Mesenchymal stem cell (in vitro differentiated cells and primary cell): ENCODE data around the gene HSD17B14.

Source experiments
- DNase-seq: peaks from one replicate; pipeline ENCODE4 v3.0.0-alpha.2; 2013
- H2AFZ ChIP-seq: one replicate; pipeline ENCODE4 v1.6.1; 2013; ENCODE audit warnings: low read depth, mild to moderate bottlenecking, control low read depth, inconsistent platforms, low read length, moderate library complexity
- H2AK5ac ChIP-seq: 2 replicates; pipeline ENCODE4 v1.6.1; 2013; ENCODE audit warnings: low read length, moderate library complexity, mild to moderate bottlenecking, inconsistent platforms; ENCODE audit not compliant: severe bottlenecking
- H2BK120ac ChIP-seq: one replicate; pipeline ENCODE4 v1.6.1; 2013; ENCODE audit warnings: low read depth, mild to moderate bottlenecking, inconsistent platforms, low read length, moderate library complexity
- H2BK12ac ChIP-seq, 2 experiments: one replicate each; pipeline ENCODE4 v1.6.1; 2013; ENCODE audit warnings: inconsistent platforms in 2 of 2, low read length in 2 of 2, mild to moderate bottlenecking in 2 of 2, moderate library complexity in 2 of 2, control low read depth in 1 of 2
- H2BK15ac ChIP-seq: one replicate; pipeline ENCODE4 v1.6.1; 2013; ENCODE audit warnings: mild to moderate bottlenecking, low read depth, inconsistent platforms; ENCODE audit not compliant: poor library complexity, severe bottlenecking
- H2BK5ac ChIP-seq: 2 replicates; pipeline ENCODE4 v1.6.1; 2013; ENCODE audit warnings: low read depth, mild to moderate bottlenecking, low read length, control low read depth, inconsistent platforms; ENCODE audit not compliant: poor library complexity, severe bottlenecking
- H3K14ac ChIP-seq, 2 experiments: one replicate each; pipeline ENCODE4 v1.6.1; 2013; ENCODE audit warnings: inconsistent platforms in 2 of 2, low read length in 2 of 2, control low read depth in 1 of 2, mild to moderate bottlenecking in 1 of 2, moderate library complexity in 1 of 2
- H3K18ac ChIP-seq, 2 experiments: one replicate each; pipeline ENCODE4 v1.6.1; 2013; ENCODE audit warnings: inconsistent platforms in 2 of 2, low read length in 2 of 2, control low read depth in 1 of 2, low read depth in 1 of 2, mild to moderate bottlenecking in 1 of 2
- H3K23ac ChIP-seq, 2 experiments: one replicate each; pipeline ENCODE4 v1.6.1; 2013; ENCODE audit warnings: inconsistent platforms in 2 of 2, low read length in 2 of 2, mild to moderate bottlenecking in 2 of 2, moderate library complexity in 2 of 2, control low read depth in 1 of 2
- H3K27ac ChIP-seq: 2 replicates; pipeline ENCODE4 v1.5.1; 2013; ENCODE audit warnings: mild to moderate bottlenecking, moderate library complexity, low read length, control low read depth, inconsistent platforms; ENCODE audit not compliant: poor library complexity, severe bottlenecking
- H3K27me3 ChIP-seq, 2 experiments: 2 replicates each; pipeline versions ENCODE4 v1.6.1 to v1.7.0; 2013; ENCODE audit warnings: low read length in 2 of 2, mild to moderate bottlenecking in 2 of 2, moderate library complexity in 2 of 2, control low read depth in 1 of 2, inconsistent platforms in 1 of 2; ENCODE audit not compliant: control insufficient read depth in 1 of 2, insufficient read depth in 1 of 2
- H3K36me3 ChIP-seq, 2 experiments: 2 replicates each; pipeline versions ENCODE4 v1.6.1 to v1.7.0; 2013; ENCODE audit warnings: low read length in 2 of 2, control low read depth in 1 of 2, inconsistent platforms in 1 of 2, low read depth in 1 of 2, mild to moderate bottlenecking in 1 of 2; ENCODE audit not compliant: insufficient read depth in 2 of 2, control insufficient read depth in 1 of 2
- H3K4ac ChIP-seq, 2 experiments: one replicate each; pipeline ENCODE4 v1.6.1; 2013; ENCODE audit warnings: inconsistent platforms in 2 of 2, low read length in 2 of 2, mild to moderate bottlenecking in 2 of 2, moderate library complexity in 2 of 2, control low read depth in 1 of 2, low read depth in 1 of 2
- H3K4me1 ChIP-seq: 2 replicates; pipeline ENCODE4 v1.6.1; 2013; ENCODE audit warnings: low read depth, low read length, control low read depth; ENCODE audit not compliant: control insufficient read depth, insufficient read depth
- H3K4me2 ChIP-seq: 2 replicates; pipeline ENCODE4 v1.6.1; 2013; ENCODE audit warnings: low read length, mild to moderate bottlenecking, inconsistent platforms; ENCODE audit not compliant: poor library complexity, severe bottlenecking
- H3K4me3 ChIP-seq, 2 experiments: 2 replicates each; pipeline versions ENCODE4 v1.5.1 to v1.7.0; 2013; ENCODE audit warnings: low read length in 2 of 2, mild to moderate bottlenecking in 2 of 2, control low read depth in 1 of 2, low read depth in 1 of 2; ENCODE audit not compliant: insufficient read depth in 1 of 2
- H3K79me1 ChIP-seq: replicated peaks from 2 replicates; pipeline ENCODE4 v1.6.1; 2013; ENCODE audit warnings: mild to moderate bottlenecking, control low read depth, low read length, inconsistent platforms; ENCODE audit not compliant: poor library complexity, severe bottlenecking
- H3K9ac ChIP-seq: 2 replicates; pipeline ENCODE4 v1.7.0; 2013; ENCODE audit warnings: mild to moderate bottlenecking, low read length, moderate library complexity
- H3K9me3 ChIP-seq: 2 replicates; pipeline ENCODE4 v1.7.0; 2013; ENCODE audit warnings: mild to moderate bottlenecking, low read length; ENCODE audit not compliant: control insufficient read depth
- H4K8ac ChIP-seq: one replicate; pipeline ENCODE4 v1.6.1; 2013; ENCODE audit warnings: inconsistent platforms, mild to moderate bottlenecking, low read length, moderate library complexity
- H4K91ac ChIP-seq: one replicate; pipeline ENCODE4 v1.6.1; 2013; ENCODE audit warnings: mild to moderate bottlenecking, low read length, inconsistent platforms
- WGBS: methylation state at CpG from one replicate; pipeline ENCODE4 v1.1.7; 2013; ENCODE audit warnings: mixed read lengths; 5-methylcytosine and 5-hydroxymethylcytosine counted together

HSD17B14 gene

GRCh38 chr19:48866692-48867091 lies 30.4 kb upstream of the HSD17B14 start:
- Histone ChIP-seq H3K18ac (no peak overlapping the region), H3K4me3 (peak overlapping the region in 1 of 2 experiments; percentile 87), H3K27ac (no peak overlapping the region), H2AK5ac (no peak overlapping the region), H3K4me2 (no peak overlapping the region), H3K9ac (peak overlapping the region; percentile 90), H2BK120ac (no peak overlapping the region), H3K27me3 (no peaks in the 10 kb centered on the region), H4K8ac (no peak overlapping the region), H2AFZ (no peak overlapping the region), H3K9me3 (no peaks in the 10 kb centered on the region), H2BK15ac (no peak overlapping the region), H3K36me3 (peaks cover 10 to 30% of the 10 kb centered on the region in 2 experiments), H3K14ac (no peak overlapping the region), H4K91ac (no peak overlapping the region), H3K79me1 (peaks cover 6% of the 10 kb centered on the region), H2BK12ac (no peak overlapping the region), H3K4ac (no peak overlapping the region), H3K4me1 (peaks cover 14% of the 10 kb centered on the region), H2BK5ac (no peak overlapping the region), H3K23ac (no peak overlapping the region)
- DNase-seq: no peak
- 80% methylated on average over 6 of the region's 6 CpGs for WGBS

GRCh38 chr19:48862827-48863226 lies 26.5 kb upstream of the HSD17B14 start:
- H2AFZ ChIP-seq: no peak overlapping the region
- H3K27ac ChIP-seq: no peak overlapping the region
- H2AK5ac ChIP-seq: no peak overlapping the region
- peaks cover 6% of the 10 kb centered on the region for H3K79me1 ChIP-seq
- no peak overlapping the region for H2BK12ac ChIP-seq
- no peak overlapping the region for H3K9ac ChIP-seq
- no peaks in the 10 kb centered on the region for H3K27me3 ChIP-seq
- WGBS: 95% methylated on average over 6 of the region's 7 CpGs
- no peak overlapping the region for H3K14ac ChIP-seq
- H3K4me3 ChIP-seq: no peak overlapping the region
- no peak overlapping the region for H2BK15ac ChIP-seq
- H3K36me3 ChIP-seq: peaks cover 33 to 65% of the 10 kb centered on the region in 2 experiments
- peaks cover 7% of the 10 kb centered on the region for H3K4me1 ChIP-seq
- no peak overlapping the region for H4K91ac ChIP-seq
- no peak overlapping the region for H3K4me2 ChIP-seq
- H4K8ac ChIP-seq: no peak overlapping the region
- no peak overlapping the region for H3K18ac ChIP-seq
- no peak overlapping the region for H3K23ac ChIP-seq
- H3K9me3 ChIP-seq: no peaks in the 10 kb centered on the region
- no peak overlapping the region for H3K4ac ChIP-seq
- no peak for DNase-seq
- no peak overlapping the region for H2BK5ac ChIP-seq
- H2BK120ac ChIP-seq: no peak overlapping the region

- no peak overlapping the region for H3K27ac ChIP-seq
- no peak overlapping the region for H3K4ac ChIP-seq
- H3K9me3 ChIP-seq: no peaks in the 10 kb centered on the region
- no peak overlapping the region for H3K14ac ChIP-seq
- H3K4me2 ChIP-seq: no peak overlapping the region
- no peaks in the 10 kb centered on the region for H3K4me1 ChIP-seq
- H2AFZ ChIP-seq: no peak overlapping the region
- no peak overlapping the region for H2BK5ac ChIP-seq
- H3K23ac ChIP-seq: no peak overlapping the region
- H3K9ac ChIP-seq: no peak overlapping the region
- no peak overlapping the region for H4K8ac ChIP-seq
- no peak overlapping the region for H2AK5ac ChIP-seq
- no peak overlapping the region for H3K4me3 ChIP-seq
- peaks cover 3% of the 10 kb centered on the region for H3K79me1 ChIP-seq
- H3K27me3 ChIP-seq: no peaks in the 10 kb centered on the region
- no peak overlapping the region for H2BK15ac ChIP-seq
- no peak overlapping the region for H4K91ac ChIP-seq
- no peak overlapping the region for H2BK12ac ChIP-seq
- H3K18ac ChIP-seq: no peak overlapping the region
- no peak for DNase-seq
- 91% methylated on average over 18 of the region's 18 CpGs for WGBS
- no peak overlapping the region for H2BK120ac ChIP-seq
- H3K36me3 ChIP-seq: peaks cover 33 to 71% of the 10 kb centered on the region in 2 experiments
These were observed 25.0 kb upstream of the HSD17B14 start for GRCh38 chr19:48861313-48861712.

- no peak overlapping the region for H2BK5ac ChIP-seq
- no peak overlapping the region for H2BK12ac ChIP-seq
- no peaks in the 10 kb centered on the region for H3K9me3 ChIP-seq
- no peaks in the 10 kb centered on the region for H3K79me1 ChIP-seq
- H3K4me1 ChIP-seq: no peaks in the 10 kb centered on the region
- WGBS: 94% methylated on average over 30 of the region's 30 CpGs
- no peak overlapping the region for H3K27ac ChIP-seq
- H3K14ac ChIP-seq: no peak overlapping the region
- H3K9ac ChIP-seq: no peak overlapping the region
- H3K4me2 ChIP-seq: no peak overlapping the region
- DNase-seq: no peak
- no peak overlapping the region for H3K23ac ChIP-seq
- no peaks in the 10 kb centered on the region for H3K27me3 ChIP-seq
- no peak overlapping the region for H3K18ac ChIP-seq
- no peak overlapping the region for H2BK15ac ChIP-seq
- H4K91ac ChIP-seq: no peak overlapping the region
- no peak overlapping the region for H2AFZ ChIP-seq
- H4K8ac ChIP-seq: no peak overlapping the region
- H3K36me3 ChIP-seq: peaks cover 30 to 66% of the 10 kb centered on the region in 2 experiments
- H3K4me3 ChIP-seq: no peak overlapping the region
- H3K4ac ChIP-seq: no peak overlapping the region
- H2BK120ac ChIP-seq: no peak overlapping the region
- H2AK5ac ChIP-seq: no peak overlapping the region
These were observed 23.7 kb upstream of the HSD17B14 start for GRCh38 chr19:48859711-48860572.
